HG02759 (cell line): ENCODE data around the gene DMD.

Experiments
- ATAC-seq: cut with Tn5 transposase; IDR thresholded peaks from one replicate; pipeline ENCODE4 v1.9.1; 2021; ENCODE audit warnings: mild to moderate bottlenecking, moderate library complexity; ENCODE audit not compliant: unreplicated experiment

DMD gene

GRCh38 chrX:31219174-31219573 is 1992.2 kb downstream of the DMD start:
- no peak for ATAC-seq

- ATAC-seq: no peak
These were observed 1994.3 kb downstream of the DMD start for GRCh38 chrX:31217084-31217483.

- no peak for ATAC-seq
These were observed 1996.0 kb downstream of the DMD start for GRCh38 chrX:31215277-31215815.

- ATAC-seq: no peak
These were observed 1997.4 kb downstream of the DMD start for GRCh38 chrX:31213941-31214340.

- no peak for ATAC-seq
These were observed 1998.2 kb downstream of the DMD start for GRCh38 chrX:31212856-31213748.

- ATAC-seq: no peak
These were observed 2002.2 kb downstream of the DMD start for GRCh38 chrX:31209005-31209628.

GRCh38 chrX:31201503-31201902 is 2009.8 kb downstream of the DMD start:
- ATAC-seq: no peak

- ATAC-seq: no peak
These were observed 2010.9 kb downstream of the DMD start for GRCh38 chrX:31200430-31200829.

GRCh38 chrX:31199840-31200114 is 2011.6 kb downstream of the DMD start:
- no peak for ATAC-seq

GRCh38 chrX:31199056-31199839 is 2012.1 kb downstream of the DMD start:
- ATAC-seq: no peak

- no peak for ATAC-seq
These were observed 2021.0 kb downstream of the DMD start for GRCh38 chrX:31190221-31190975.

GRCh38 chrX:31186693-31187338 is 2024.5 kb downstream of the DMD start:
- no peak for ATAC-seq

- ATAC-seq: no peak
These were observed 2025.5 kb downstream of the DMD start for GRCh38 chrX:31185884-31186283.

GRCh38 chrX:31181377-31182000 is 2029.9 kb downstream of the DMD start:
- ATAC-seq: no peak

GRCh38 chrX:31179203-31179602 is 2032.1 kb downstream of the DMD start:
- peak; percentile 46 for ATAC-seq

GRCh38 chrX:31178769-31179125 is 2032.6 kb downstream of the DMD start:
- no peak for ATAC-seq

GRCh38 chrX:31178064-31178768 is 2033.1 kb downstream of the DMD start:
- peak; percentile 71 for ATAC-seq

- no peak for ATAC-seq
These were observed 2040.6 kb downstream of the DMD start for GRCh38 chrX:31170792-31171191.

GRCh38 chrX:31168551-31168950 is 2042.8 kb downstream of the DMD start:
- ATAC-seq: peak; percentile 99
